Mesothelial cell of epicardium (in vitro differentiated cells): ENCODE results near the gene OR2A5. TPM values are rescaled to one million over a fixed set of nuclear protein-coding genes. Genes with fewer than 3 reads are reported as not detected.

Experiments used
- DNase-seq, 2 experiments: peaks; one replicate each; pipeline ENCODE4 v3.0.0; 2021; ENCODE audit warnings: low spot score in 2 of 2; ENCODE audit not compliant: unreplicated experiment in 2 of 2
- H3K27ac Mint-ChIP-seq: 2 replicates; pipeline ENCODE4 v1.8.0; 2021; ENCODE audit warnings: mixed read lengths
- H3K27me3 Mint-ChIP-seq: 2 replicates; pipeline ENCODE4 v1.8.0; 2021; ENCODE audit warnings: low read depth, mixed read lengths
- H3K36me3 Mint-ChIP-seq: 2 replicates; pipeline ENCODE4 v1.8.0; 2021; ENCODE audit warnings: mixed read lengths
- H3K4me1 Mint-ChIP-seq: 2 replicates; pipeline ENCODE4 v1.8.0; 2021; ENCODE audit warnings: mixed read lengths
- H3K4me3 Mint-ChIP-seq: 2 replicates; pipeline ENCODE4 v1.8.0; 2021; ENCODE audit warnings: mild to moderate bottlenecking, moderate library complexity, mixed read lengths
- H3K9me3 Mint-ChIP-seq: 2 replicates; pipeline ENCODE4 v1.8.0; 2021; ENCODE audit warnings: mixed read lengths
- CTCF ChIP-seq: fragments of 200-600 bp; sonication (generic); IDR thresholded peaks from one replicate; pipeline ENCODE4 v1.5.0; 2021; ENCODE audit warnings: antibody characterized with exemption; ENCODE audit not compliant: unreplicated experiment
- total RNA-seq: library from RNA; stranded (reverse); gene quantifications from 3 replicates; pipeline ENCODE4 v1.2.1, GENCODE V29; 2021

OR2A5 gene
- total RNA-seq, 1 donor from 2014 or later = not detected

GRCh38 chr7:144020340-144020739, 28.4 kb upstream of the OR2A5 start:
- Mint-ChIP-seq H3K36me3 (no peaks in the 10 kb centered on the region), H3K27me3 (no peaks in the 10 kb centered on the region), H3K9me3 (peaks cover 4% of the 10 kb centered on the region), H3K4me1 (peaks cover 22% of the 10 kb centered on the region), H3K27ac (peak overlapping the region; percentile 15), H3K4me3 (no peak overlapping the region)
- no peak for DNase-seq
- no peak for TF ChIP-seq CTCF

GRCh38 chr7:144022169-144022568, 26.6 kb upstream of the OR2A5 start:
- no peaks in the 10 kb centered on the region for H3K36me3 Mint-ChIP-seq
- no peak for DNase-seq
- H3K27ac Mint-ChIP-seq = no peak overlapping the region
- H3K27me3 Mint-ChIP-seq = no peaks in the 10 kb centered on the region
- H3K4me3 Mint-ChIP-seq = no peak overlapping the region
- H3K4me1 Mint-ChIP-seq = peaks cover 22% of the 10 kb centered on the region
- no peak for TF ChIP-seq CTCF
- peaks cover 4% of the 10 kb centered on the region for H3K9me3 Mint-ChIP-seq

- Mint-ChIP-seq H3K27me3 (no peaks in the 10 kb centered on the region), H3K27ac (no peak overlapping the region), H3K4me3 (no peak overlapping the region), H3K4me1 (peaks cover 22% of the 10 kb centered on the region), H3K9me3 (peaks cover 4% of the 10 kb centered on the region), H3K36me3 (no peaks in the 10 kb centered on the region)
- TF ChIP-seq CTCF = no peak
- DNase-seq = no peak
Measured at GRCh38 chr7:144023171-144023827, 25.4 kb upstream of the OR2A5 start.

- no peak overlapping the region for H3K27ac Mint-ChIP-seq
- DNase-seq = no peak
- H3K4me1 Mint-ChIP-seq = peaks cover 20% of the 10 kb centered on the region
- H3K36me3 Mint-ChIP-seq = no peaks in the 10 kb centered on the region
- TF ChIP-seq CTCF = no peak
- no peak overlapping the region for H3K4me3 Mint-ChIP-seq
- H3K27me3 Mint-ChIP-seq = no peaks in the 10 kb centered on the region
- H3K9me3 Mint-ChIP-seq = no peaks in the 10 kb centered on the region
Measured at GRCh38 chr7:144024213-144024612, 24.5 kb upstream of the OR2A5 start.

GRCh38 chr7:144026203-144026883, 22.4 kb upstream of the OR2A5 start:
- Mint-ChIP-seq H3K27me3 (no peaks in the 10 kb centered on the region), H3K4me3 (no peak overlapping the region), H3K27ac (no peak overlapping the region), H3K9me3 (no peaks in the 10 kb centered on the region), H3K4me1 (peaks cover 8% of the 10 kb centered on the region), H3K36me3 (no peaks in the 10 kb centered on the region)
- DNase-seq = no peak
- no peak for TF ChIP-seq CTCF
